GM19193 (cell line): ENCODE data around the gene LCE1D.
A peak's percentile ranks its signal among the peaks of the same experiment; 100 is the strongest.

ENCODE experiments used
- POLR2A ChIP-seq: IDR thresholded peaks from 4 replicates; pipeline ENCODE4 v1.6.1; 2011; ENCODE audit not compliant: insufficient read depth, insufficient read length; ENCODE audit errors: extremely low read depth

LCE1D gene

GRCh38 chr1:152783095-152783494 lies 13.4 kb upstream of the LCE1D start:
- TF ChIP-seq POLR2A, result no peak

DNA sequence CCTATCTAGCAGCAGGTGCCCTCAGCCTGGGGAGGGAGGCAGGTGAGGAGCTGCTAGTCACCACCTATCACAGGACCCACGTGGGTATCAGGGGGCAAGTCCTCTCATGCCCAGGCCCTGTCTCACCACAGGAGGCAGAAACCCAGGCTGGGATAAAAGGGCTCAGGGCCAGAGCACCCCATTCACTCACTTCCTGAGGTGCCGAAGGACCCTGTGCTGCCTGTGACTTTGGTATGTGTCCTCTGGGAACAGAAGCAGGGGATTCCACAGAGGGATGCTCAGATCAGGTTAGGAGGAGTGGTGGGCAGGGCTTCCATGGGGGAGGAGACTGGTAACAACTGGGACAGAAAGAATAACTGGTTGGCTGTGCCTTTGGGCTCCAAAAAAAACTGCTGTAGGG lies 10.4 kb upstream of the LCE1D start, which contains the start of gene LCE1E:
Gene LCE1E, plus strand, starts transcription at position 181 of the 400 bp plus-strand sequence. CDS start 1,043 bp downstream, outside the sequence.
- TF ChIP-seq POLR2A, result peak; percentile 43

- no peak for TF ChIP-seq POLR2A
These were observed 835 bp upstream of the LCE1D start for GRCh38 chr1:152795686-152796085.

DNA sequence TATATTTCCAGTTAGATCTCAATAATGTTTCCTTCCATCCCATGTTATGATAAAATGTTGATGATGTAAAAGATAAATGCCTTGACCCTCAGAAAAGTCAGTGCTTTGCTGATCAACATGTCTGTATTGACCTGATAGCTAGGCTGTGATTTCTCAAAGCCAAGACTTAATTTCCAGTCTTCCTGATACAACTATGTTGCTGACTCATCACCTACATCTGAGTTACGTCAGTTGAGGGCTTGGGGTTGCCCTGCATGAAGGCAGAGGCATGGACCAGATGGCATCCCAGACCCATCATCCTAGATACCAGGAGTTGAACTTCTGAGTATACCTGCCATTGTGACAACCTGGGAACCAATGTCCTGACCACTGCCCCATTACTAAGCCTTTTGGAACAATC lies 4.8 kb downstream of the LCE1D start:
- TF ChIP-seq POLR2A, result no peak

DNA sequence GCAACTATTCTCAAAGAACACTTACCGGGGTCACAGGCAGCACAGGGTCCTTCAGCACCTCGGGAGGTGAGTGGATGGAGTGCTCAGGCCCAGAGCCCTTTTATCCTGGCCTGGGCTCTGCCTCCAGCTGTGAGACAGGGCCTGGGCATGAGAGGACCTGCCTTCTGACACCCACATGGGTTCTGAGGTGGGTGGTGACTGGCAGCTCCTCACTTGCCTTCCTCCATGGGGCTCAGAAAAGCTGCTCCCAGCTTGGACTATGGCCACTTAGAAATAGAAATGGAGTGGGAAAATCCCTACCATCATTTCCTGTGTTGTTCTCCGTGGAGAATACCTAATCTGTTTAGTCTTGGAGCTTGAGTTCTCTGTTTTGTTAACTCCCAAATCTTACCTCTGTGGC lies 10.1 kb downstream of the LCE1D start, which contains the start of gene LCE1C:
Gene LCE1C, minus strand, starts transcription at position 76 of the 400 bp plus-strand sequence. CDS start 1,173 bp downstream, outside the sequence.
- TF ChIP-seq POLR2A, result no peak

DNA sequence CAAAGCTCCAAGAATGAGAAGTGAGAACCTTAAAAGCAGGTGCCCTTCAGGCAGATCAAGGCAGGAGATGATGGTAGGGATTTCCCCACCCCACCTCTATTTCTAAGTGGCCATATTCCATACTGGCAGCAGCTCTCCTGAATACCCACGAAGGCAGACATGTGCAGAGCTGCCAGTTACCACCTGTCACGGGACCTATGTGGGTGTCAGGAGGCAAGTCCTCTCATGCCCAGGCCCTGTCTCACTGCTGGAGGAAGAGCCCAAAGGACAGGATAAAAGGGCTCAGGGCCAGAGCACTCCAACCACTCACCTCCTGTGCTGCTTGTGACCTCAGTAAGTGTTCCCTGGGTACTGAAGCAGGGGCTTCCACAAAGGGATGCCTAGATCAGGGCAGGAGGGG lies 14.5 kb downstream of the LCE1D start:
- no peak for TF ChIP-seq POLR2A

- TF ChIP-seq POLR2A, result no peak
These were observed 15.2 kb downstream of the LCE1D start, which contains the start of gene LCE1B for GRCh38 chr1:152811671-152812070. Gene LCE1B (plus strand): TSS chr1:152811971. CDS start chr1:152812447, 476 bp downstream.

GRCh38 chr1:152817309-152817708 lies 20.8 kb downstream of the LCE1D start:
- no peak for TF ChIP-seq POLR2A

GRCh38 chr1:152823294-152823693 lies 26.8 kb downstream of the LCE1D start:
- no peak for TF ChIP-seq POLR2A

DNA sequence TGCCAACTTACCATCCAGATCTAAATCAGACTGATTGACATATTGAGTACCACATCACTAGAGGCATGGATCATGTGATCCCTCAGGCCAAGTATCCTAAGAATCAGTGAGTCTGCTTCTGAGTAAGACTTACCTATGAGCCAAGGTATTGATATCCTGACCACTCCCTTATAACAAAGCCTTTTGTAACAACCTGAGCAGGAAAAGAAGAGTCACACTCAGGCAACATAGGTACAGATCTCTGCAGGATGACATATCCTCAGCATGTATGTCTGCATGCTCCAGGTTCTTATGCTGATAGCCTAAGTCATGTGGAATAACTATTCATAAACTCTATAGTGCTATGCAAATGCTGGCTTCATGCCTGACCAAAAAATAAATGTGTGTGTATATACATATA lies 28.4 kb downstream of the LCE1D start:
- TF ChIP-seq POLR2A, result no peak

DNA sequence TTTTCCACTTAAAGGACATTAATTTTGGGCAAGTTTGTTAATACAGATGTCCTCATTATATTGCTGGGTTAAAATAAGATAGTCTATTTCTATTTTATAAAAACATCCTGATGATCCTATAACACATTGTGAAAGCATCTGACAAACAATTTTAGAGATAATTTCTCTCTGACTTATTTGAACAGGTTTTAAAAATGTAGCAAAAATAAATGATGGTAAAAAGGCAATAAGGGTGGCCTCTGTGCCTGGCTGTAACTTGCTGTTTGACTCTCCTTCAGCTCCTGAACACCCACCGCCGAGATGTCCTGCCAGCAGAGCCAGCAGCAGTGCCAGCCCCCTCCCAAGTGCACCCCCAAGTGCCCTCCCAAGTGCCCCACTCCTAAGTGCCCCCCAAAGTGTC lies 30.7 kb downstream of the LCE1D start, which contains the start of gene LCE1A:
Gene LCE1A, plus strand, starts transcription at position 301 of the 400 bp plus-strand sequence. Its CDS starts 0 bp downstream, at position 301.
- no peak for TF ChIP-seq POLR2A

- no peak for TF ChIP-seq POLR2A
These were observed 40.3 kb downstream of the LCE1D start for GRCh38 chr1:152836870-152837269.

DNA sequence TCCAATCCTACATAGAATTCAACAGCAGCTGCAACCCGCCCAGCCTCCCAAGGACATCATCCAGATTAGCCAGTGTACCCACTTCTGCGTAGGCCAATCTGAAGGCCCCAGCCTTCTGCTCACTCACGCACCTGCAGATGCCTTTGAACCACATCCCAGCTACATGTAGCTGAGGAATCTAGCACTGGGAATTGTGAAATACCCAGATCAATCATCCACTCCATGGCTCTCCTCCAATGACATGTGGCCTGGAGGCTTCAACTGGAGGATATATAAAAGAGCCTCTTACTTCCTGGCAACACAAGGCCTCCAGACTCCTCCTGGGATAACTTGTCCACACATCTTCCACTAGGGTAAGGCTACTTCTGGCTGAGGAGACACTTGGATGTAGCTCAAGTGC lies 46.0 kb downstream of the LCE1D start, which contains the start of gene LCE6A:
Gene LCE6A, plus strand, starts transcription at position 301 of the 400 bp plus-strand sequence. CDS start 665 bp downstream, outside the sequence.
- TF ChIP-seq POLR2A, result no peak
